ENCODE results near the gene PACS1. TPM values are rescaled to one million over a fixed set of nuclear protein-coding genes. Genes with fewer than 3 reads are reported as not detected.

PACS1 gene
- polyA plus RNA-seq, 3 donors: 48.0 to 59.2 (median 53.1) TPM

DNA sequence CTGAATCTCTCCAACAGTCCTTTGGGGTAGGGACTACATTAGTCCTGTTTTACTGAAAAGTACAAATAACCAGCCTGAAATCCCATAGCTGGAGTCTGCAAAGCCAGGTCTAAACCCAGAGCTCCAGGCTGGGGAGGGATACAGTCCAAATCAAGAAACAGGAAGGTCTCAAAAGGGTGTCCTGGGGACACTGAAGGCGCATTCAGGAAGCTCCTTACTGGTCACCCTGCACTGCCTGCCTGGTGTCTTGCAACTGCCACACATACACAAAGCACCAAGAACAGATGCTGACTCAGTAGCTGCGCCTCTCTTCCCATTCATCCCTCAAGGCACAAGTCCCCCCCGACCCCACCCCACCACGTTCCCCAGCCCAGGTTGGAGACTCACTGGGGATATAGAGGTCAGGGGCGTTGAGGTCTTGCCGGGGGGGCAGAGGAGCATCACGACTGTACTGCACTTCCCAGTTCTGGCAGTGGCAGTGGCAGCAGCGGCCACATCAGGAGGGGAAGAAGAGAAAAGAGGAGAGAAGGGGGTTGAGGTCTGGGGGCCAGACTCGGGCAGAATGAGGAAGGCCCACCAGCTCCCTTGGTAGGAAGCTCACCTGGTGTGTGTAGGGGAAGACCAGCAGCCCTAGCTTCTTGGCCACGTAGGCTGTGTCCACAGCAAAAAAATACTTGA lies 217.3 kb downstream of the PACS1 start:
- no peak for DNase-seq (ENCODE audit: extremely low read depth in 1 of 11, low read depth in 9 of 11, low spot score in 4 of 11)

GRCh38 chr11:66287889-66288670 lies 218.0 kb downstream of the PACS1 start:
- no peak for DNase-seq (ENCODE audit: extremely low read depth in 1 of 11, low read depth in 9 of 11, low spot score in 4 of 11)

GRCh38 chr11:66288671-66289547 lies 218.8 kb downstream of the PACS1 start, which contains the start of gene YIF1A:
Gene YIF1A (minus strand): TSS chr11:66289143. CDS start chr11:66288985, 158 bp downstream.
- peak; percentile 92 to 99 (median 98) for DNase-seq (ENCODE audit: extremely low read depth in 1 of 11, low read depth in 9 of 11, low spot score in 4 of 11)

- peak in 10 of 11 donors; percentile 60 to 82 (median 76) for DNase-seq (ENCODE audit: extremely low read depth in 1 of 11, low read depth in 9 of 11, low spot score in 4 of 11)
These were observed 219.7 kb downstream of the PACS1 start for GRCh38 chr11:66289548-66290329.

GRCh38 chr11:66290330-66290621 lies 220.2 kb downstream of the PACS1 start:
- DNase-seq (ENCODE audit: extremely low read depth in 1 of 11, low read depth in 9 of 11, low spot score in 4 of 11): no peak

- DNase-seq (ENCODE audit: extremely low read depth in 1 of 11, low read depth in 9 of 11, low spot score in 4 of 11): no peak
These were observed 221.2 kb downstream of the PACS1 start for GRCh38 chr11:66291303-66291705.

GRCh38 chr11:66291706-66292542 lies 221.9 kb downstream of the PACS1 start, which contains the start of gene TMEM151A:
Gene TMEM151A (plus strand): TSS chr11:66291894. CDS start chr11:66292014, 120 bp downstream.
- no peak for DNase-seq (ENCODE audit: extremely low read depth in 1 of 11, low read depth in 9 of 11, low spot score in 4 of 11)

GRCh38 chr11:66292543-66293332 lies 222.7 kb downstream of the PACS1 start:
- DNase-seq (ENCODE audit: extremely low read depth in 1 of 11, low read depth in 9 of 11, low spot score in 4 of 11): no peak

DNA sequence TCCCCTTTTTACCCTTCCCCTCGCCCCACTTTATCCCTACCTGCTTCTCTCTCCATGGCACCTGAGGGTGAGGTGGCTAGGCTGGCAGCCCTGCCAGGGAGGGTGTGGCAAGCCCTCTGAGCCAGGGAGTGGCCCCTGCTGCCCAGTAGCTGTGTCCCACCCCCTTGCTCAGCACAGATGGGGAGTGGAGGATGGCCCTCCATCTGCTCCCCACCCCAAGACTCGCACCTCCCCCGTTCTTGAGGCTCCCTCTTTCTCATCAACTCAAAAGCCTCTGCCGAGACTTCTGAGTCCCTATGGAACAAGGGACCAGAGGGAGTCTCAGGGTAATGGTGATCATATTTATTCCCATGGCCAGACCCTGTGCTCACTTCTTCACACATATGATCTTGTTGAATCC lies 223.3 kb downstream of the PACS1 start:
- DNase-seq (ENCODE audit: extremely low read depth in 1 of 11, low read depth in 9 of 11, low spot score in 4 of 11): no peak

- no peak for DNase-seq (ENCODE audit: extremely low read depth in 1 of 11, low read depth in 9 of 11, low spot score in 4 of 11)
These were observed 223.9 kb downstream of the PACS1 start for GRCh38 chr11:66293777-66294625.

Other genes starting within 250 kb of the PACS1 start
- gene SNX32, start 236.3 kb upstream of the PACS1 start, polyA plus RNA-seq (ENCODE audit: insufficient read length in 3 of 3): 1 to 10 TPM; 1.4 to 3.7 (median 2.2) TPM
- 100 to 1,000 TPM; 728 to 948 (median 744) TPM for gene CFL1, start 212.1 kb upstream of the PACS1 start, polyA plus RNA-seq (ENCODE audit: insufficient read length in 3 of 3)
- 10 to 100 TPM; 45.6 to 62.3 (median 56.6) TPM for gene MUS81, start 209.8 kb upstream of the PACS1 start, polyA plus RNA-seq (ENCODE audit: insufficient read length in 3 of 3)
- gene EFEMP2, start 197.5 kb upstream of the PACS1 start, polyA plus RNA-seq (ENCODE audit: insufficient read length in 3 of 3): 100 to 1,000 TPM in 2 of 3 donors, 10 to 100 TPM in 1; 87.9 to 129 (median 127) TPM
- 1 to 10 TPM in 2 of 3 donors, under 1 TPM in 1; 0.47 to 1.3 (median 1.0) TPM for gene CTSW, start 190.4 kb upstream of the PACS1 start, polyA plus RNA-seq (ENCODE audit: insufficient read length in 3 of 3)
- gene FIBP, start 181.8 kb upstream of the PACS1 start, polyA plus RNA-seq (ENCODE audit: insufficient read length in 3 of 3): 10 to 100 TPM; 88.2 to 94.0 (median 92.2) TPM
- 10 to 100 TPM in 2 of 3 donors, 1 to 10 TPM in 1; 5.7 to 17.4 (median 11.1) TPM for gene CCDC85B, start 179.6 kb upstream of the PACS1 start, polyA plus RNA-seq (ENCODE audit: insufficient read length in 3 of 3)
- under 1 TPM; 0.07 to 0.24 (median 0.20) TPM for gene FOSL1, start 169.9 kb upstream of the PACS1 start, polyA plus RNA-seq (ENCODE audit: insufficient read length in 3 of 3)
- gene C11orf68, start 151.2 kb upstream of the PACS1 start, polyA plus RNA-seq (ENCODE audit: insufficient read length in 3 of 3): 10 to 100 TPM; 30.9 to 41.8 (median 33.3) TPM
- gene DRAP1, start 150.8 kb upstream of the PACS1 start, polyA plus RNA-seq (ENCODE audit: insufficient read length in 3 of 3): 100 to 1,000 TPM in 1 of 3 donors, 10 to 100 TPM in 2; 73.3 to 109 (median 88.0) TPM
- gene TSGA10IP, start 124.8 kb upstream of the PACS1 start, polyA plus RNA-seq (ENCODE audit: insufficient read length in 3 of 3): under 1 TPM; 0.19 to 0.21 (median 0.20) TPM
- 10 to 100 TPM; 40.4 to 60.6 (median 52.2) TPM for gene SART1, start 108.5 kb upstream of the PACS1 start, polyA plus RNA-seq (ENCODE audit: insufficient read length in 3 of 3)
- 10 to 100 TPM; 26.3 to 30.3 (median 28.4) TPM for gene EIF1AD, start 68.1 kb upstream of the PACS1 start, polyA plus RNA-seq (ENCODE audit: insufficient read length in 3 of 3)
- 100 to 1,000 TPM; 224 to 286 (median 277) TPM for gene BANF1, start 67.8 kb upstream of the PACS1 start, polyA plus RNA-seq (ENCODE audit: insufficient read length in 3 of 3)
- not detected for gene CST6, start 58.3 kb upstream of the PACS1 start, polyA plus RNA-seq (ENCODE audit: insufficient read length in 3 of 3)
- not detected for gene CATSPER1, start 43.8 kb upstream of the PACS1 start, polyA plus RNA-seq (ENCODE audit: insufficient read length in 3 of 3)
- 1 to 10 TPM; 3.6 to 6.7 (median 6.6) TPM for gene GAL3ST3, start 21.1 kb upstream of the PACS1 start, polyA plus RNA-seq (ENCODE audit: insufficient read length in 3 of 3)
- 100 to 1,000 TPM; 237 to 257 (median 251) TPM for gene SF3B2, start 17.9 kb upstream of the PACS1 start, polyA plus RNA-seq (ENCODE audit: insufficient read length in 3 of 3)
- 10 to 100 TPM; 18.5 to 29.5 (median 27.7) TPM for gene KLC2, start 187.4 kb downstream of the PACS1 start, polyA plus RNA-seq (ENCODE audit: insufficient read length in 3 of 3)
- gene RAB1B, start 198.4 kb downstream of the PACS1 start, polyA plus RNA-seq (ENCODE audit: insufficient read length in 3 of 3): 100 to 1,000 TPM; 106 to 142 (median 126) TPM
- 1 to 10 TPM; 1.9 to 3.8 (median 3.7) TPM for gene CNIH2, start 207.9 kb downstream of the PACS1 start, polyA plus RNA-seq (ENCODE audit: insufficient read length in 3 of 3)
- 10 to 100 TPM; 43.3 to 61.5 (median 57.3) TPM for gene YIF1A, start 218.9 kb downstream of the PACS1 start, polyA plus RNA-seq (ENCODE audit: insufficient read length in 3 of 3)
- gene TMEM151A, start 221.6 kb downstream of the PACS1 start, polyA plus RNA-seq (ENCODE audit: insufficient read length in 3 of 3): under 1 TPM in 2 of 3 donors, not detected in 1; 0.07 to 0.09 TPM
- gene CD248, start 246.8 kb downstream of the PACS1 start, polyA plus RNA-seq (ENCODE audit: insufficient read length in 3 of 3): 10 to 100 TPM; 56.2 to 88.4 (median 60.0) TPM